GM13977 (cell line): ENCODE measurements around the gene CHST10.

Experiments
- DNase-seq: peaks from one replicate; pipeline ENCODE4 v3.0.0; 2012; ENCODE audit warnings: low spot score
- CTCF ChIP-seq: IDR thresholded peaks from 2 replicates; pipeline ENCODE4 v1.5.1; 2012; ENCODE audit warnings: mild to moderate bottlenecking, control low read depth; ENCODE audit not compliant: insufficient read depth; ENCODE audit errors: extremely low read depth, missing control alignments
- in situ Hi-C: fragments of 300-500 bp; cut with MboI; formaldehyde crosslinking; loops from one replicate; pipeline ENCODE4 v1.12.0; 2022; ENCODE audit warnings: low sequenced_read_pairs, low pct_unique_long_range_greater_than_20kb, mixed read lengths, inconsistent platforms; ENCODE audit not compliant: unreplicated experiment

CHST10 gene

GRCh38 chr2:100397118-100397860, 20.2 kb downstream of the CHST10 start:
- TF ChIP-seq CTCF: no peak
- in situ Hi-C loops: loop anchor here (25.0 kb wide), 1 partner anchor 835 kb away; no protein-coding TSS in a partner anchor
- DNase-seq: no peak

- no peak for TF ChIP-seq CTCF
- no peak for DNase-seq
- in situ Hi-C loops: loop anchor here (25.0 kb wide), 1 partner anchor 834 kb away; no protein-coding TSS in a partner anchor
Observed at GRCh38 chr2:100396483-100396882, 21.0 kb downstream of the CHST10 start.

- in situ Hi-C loops: loop anchor here (25.0 kb wide), 1 partner anchor 833 kb away; no protein-coding TSS in a partner anchor
- no peak for DNase-seq
- TF ChIP-seq CTCF: no peak
Observed at GRCh38 chr2:100395532-100396350, 21.7 kb downstream of the CHST10 start.

DNA sequence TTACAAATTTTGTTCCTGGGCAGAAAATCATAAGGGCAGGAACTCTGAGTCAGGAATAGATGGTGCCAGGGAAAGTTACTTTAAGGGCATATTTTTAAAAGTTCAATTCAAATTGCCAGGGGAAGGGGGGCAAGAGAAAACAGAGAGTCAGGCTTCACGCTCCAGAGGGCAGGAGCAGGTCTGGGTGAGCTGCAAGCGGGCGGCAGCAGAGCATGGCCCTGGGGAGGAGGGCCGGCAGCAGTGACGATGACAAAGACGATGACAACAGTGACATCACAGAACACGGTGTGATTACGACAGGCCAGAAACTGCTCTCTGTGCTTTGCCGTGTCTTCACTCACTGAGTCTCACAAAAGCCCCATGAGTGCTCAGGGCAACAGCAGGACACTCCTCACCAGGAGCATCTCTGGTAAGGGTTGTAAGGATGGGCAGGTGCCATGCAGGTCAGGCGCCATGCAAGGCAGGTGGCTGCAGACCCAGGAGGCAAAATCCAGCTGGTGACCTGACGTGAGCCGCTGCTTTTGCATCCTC, 23.3 kb downstream of the CHST10 start:
- peak; percentile 80 for DNase-seq
- in situ Hi-C loops: loop anchor here (25.0 kb wide), 1 partner anchor 832 kb away; no protein-coding TSS in a partner anchor
- no peak for TF ChIP-seq CTCF

DNA sequence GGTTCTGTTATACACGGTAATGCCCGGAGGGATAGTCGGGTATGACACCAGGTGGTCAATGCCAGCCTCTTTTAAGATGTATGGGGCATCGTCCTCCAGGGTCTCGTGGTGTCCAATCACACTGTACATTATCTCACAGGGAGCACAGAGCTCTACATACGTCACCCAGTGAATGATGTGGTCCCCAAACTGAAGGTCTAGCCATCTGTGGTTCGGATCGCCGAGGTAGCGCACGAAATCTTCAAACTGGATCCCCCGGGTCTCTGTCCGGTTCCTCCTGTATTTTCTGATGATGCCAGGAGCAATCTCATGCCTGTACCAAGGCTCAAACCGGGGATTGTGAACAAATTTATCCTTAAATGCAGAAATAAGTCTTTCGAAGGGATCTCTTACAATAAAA, 24.1 kb downstream of the CHST10 start:
- no peak for DNase-seq
- no peak for TF ChIP-seq CTCF
- in situ Hi-C loops: loop anchor here (25.0 kb wide), 1 partner anchor 831 kb away; no protein-coding TSS in a partner anchor

GRCh38 chr2:100392715-100393114, 24.8 kb downstream of the CHST10 start:
- in situ Hi-C loops: loop anchor here (25.0 kb wide), 1 partner anchor 830 kb away; no protein-coding TSS in a partner anchor
- no peak for DNase-seq
- TF ChIP-seq CTCF: no peak
